Astrocyte (in vitro differentiated cells and primary cell): ENCODE results near the gene TMA7B.

ENCODE experiments used
- CTCF ChIP-seq: IDR thresholded peaks from 2 replicates; pipeline ENCODE4 v1.5.1; 2011; ENCODE audit warnings: low read depth, mild to moderate bottlenecking, inconsistent platforms, low read length, moderate library complexity; ENCODE audit not compliant: insufficient read depth
- EZH2 ChIP-seq: IDR thresholded peaks from 2 replicates; pipeline ENCODE4 v1.6.1; 2012; ENCODE audit warnings: mild to moderate bottlenecking, low read length, inconsistent platforms; ENCODE audit not compliant: insufficient read depth

DNA sequence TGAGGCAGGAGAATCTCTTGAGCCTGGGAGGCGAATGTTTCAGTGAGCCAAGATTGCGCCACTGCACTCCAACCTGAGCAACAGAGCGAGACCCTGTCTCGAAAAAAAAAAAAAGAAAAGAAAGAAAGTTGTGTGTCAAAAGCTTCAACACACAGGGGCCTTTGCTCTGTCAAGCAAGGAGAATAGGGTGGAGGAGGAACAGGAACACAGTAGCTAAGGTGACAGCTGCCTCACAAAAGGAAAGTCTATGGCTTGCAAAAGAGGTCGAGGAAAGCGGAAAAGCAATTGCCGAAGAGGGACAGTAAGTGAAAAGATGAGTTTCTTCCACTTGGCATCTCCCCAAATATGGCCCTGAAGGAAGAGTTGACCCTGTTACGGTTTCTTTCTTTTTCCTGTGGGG lies 26.5 kb upstream of the TMA7B start:
- TF ChIP-seq CTCF = no peak
- TF ChIP-seq EZH2 = no peak
